ENCODE measurements around the gene DMBX1. TPM values are rescaled to one million over a fixed set of nuclear protein-coding genes. Genes with fewer than 3 reads are reported as not detected.

Gene DMBX1
- total RNA-seq, 3 donors from 2014 or later = not detected

DNA sequence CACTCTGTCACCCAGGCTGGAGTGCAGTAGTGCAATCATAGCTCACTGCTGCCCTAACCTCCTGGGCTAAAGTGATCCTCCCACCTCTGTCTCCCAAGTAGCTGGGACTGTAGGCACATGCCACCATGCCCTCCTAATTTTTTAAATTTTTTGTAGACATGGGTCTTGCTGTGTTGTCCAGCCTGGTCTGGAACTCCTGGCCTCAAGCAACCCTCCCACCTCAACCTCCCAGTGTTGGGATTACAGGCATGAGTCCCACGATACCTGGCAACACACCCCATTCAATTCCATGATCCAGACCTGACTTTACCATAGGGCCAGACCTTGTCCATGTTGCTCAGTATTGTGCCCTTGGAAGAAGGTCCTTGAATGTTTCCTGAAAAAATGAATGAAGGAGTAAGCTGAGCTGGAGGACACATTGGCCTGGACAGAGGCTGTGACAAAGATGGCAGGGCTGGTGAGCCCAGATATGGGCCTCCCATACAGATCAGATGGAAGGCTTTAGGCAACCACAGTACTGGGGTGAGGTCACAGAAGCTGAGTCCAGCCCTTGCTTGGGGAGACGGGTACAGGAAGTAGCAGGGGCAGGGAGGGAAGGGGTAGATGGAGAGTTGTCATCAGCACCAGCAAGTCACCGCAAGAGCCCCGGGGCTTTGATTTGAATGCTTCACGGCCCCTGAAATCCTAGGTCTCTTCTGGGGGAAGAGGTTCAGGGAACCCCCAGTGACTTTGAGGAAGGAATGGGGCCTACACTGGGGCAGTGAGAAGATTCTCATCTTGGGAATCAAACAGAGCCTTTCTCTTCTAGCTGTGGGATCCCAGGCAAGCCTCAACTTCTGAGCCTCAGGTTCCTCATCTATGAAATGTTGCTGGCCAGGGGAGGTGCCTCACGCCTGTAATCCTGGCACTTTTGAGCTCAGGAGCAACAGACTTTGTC lies 40.1 kb upstream of the DMBX1 start:
- Histone ChIP-seq H3K27ac (no peak overlapping the region), H3K4me3 (no peak overlapping the region), H3K9me3 (no peaks in the 10 kb centered on the region), H3K4me1 (no peaks in the 10 kb centered on the region), H3K27me3 (peaks cover 0 to 22% of the 10 kb centered on the region in 2 donors), H3K36me3 (no peaks in the 10 kb centered on the region)
- TF ChIP-seq POLR2AphosphoS5 (IDR thresholded peaks at IDR 0.05) (no peak), CTCF (IDR thresholded peaks at IDR 0.05) (no peak), POLR2A (IDR thresholded peaks at IDR 0.05) (no peak)
- intact Hi-C loops (cut with DNase I; ENCODE audit: low total_unique reads) = no loop called here
- DNase-seq (ENCODE audit: low spot score in 2 of 2) = no peak

DNA sequence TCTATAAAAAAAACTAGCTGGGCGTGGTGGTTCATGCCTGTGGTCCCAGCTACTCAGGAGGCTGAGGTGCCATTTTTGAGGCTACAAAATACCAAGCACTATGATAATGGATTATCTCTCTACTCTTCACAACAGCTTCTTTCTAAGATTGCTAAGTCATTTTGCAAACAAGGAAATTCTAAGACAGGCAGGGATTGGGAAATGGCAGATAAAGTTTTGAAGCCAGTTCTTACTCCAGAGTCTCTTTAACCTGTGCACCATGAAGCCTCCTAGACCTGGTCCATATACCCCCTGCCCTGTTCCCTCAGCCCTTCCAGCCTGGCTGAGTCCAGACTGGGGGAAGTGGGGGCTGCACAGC lies 39.5 kb upstream of the DMBX1 start:
- no peak overlapping the region for H3K4me3 ChIP-seq
- H3K36me3 ChIP-seq = no peaks in the 10 kb centered on the region
- H3K4me1 ChIP-seq = no peaks in the 10 kb centered on the region
- H3K27ac ChIP-seq = no peak overlapping the region
- H3K9me3 ChIP-seq = no peaks in the 10 kb centered on the region
- no peak for DNase-seq (ENCODE audit: low spot score in 2 of 2)
- intact Hi-C loops (cut with DNase I; ENCODE audit: low total_unique reads) = no loop called here
- peaks cover 0 to 22% of the 10 kb centered on the region in 2 donors for H3K27me3 ChIP-seq
- TF ChIP-seq CTCF (IDR thresholded peaks at IDR 0.05) (no peak), POLR2AphosphoS5 (IDR thresholded peaks at IDR 0.05) (no peak), POLR2A (IDR thresholded peaks at IDR 0.05) (no peak)

DNA sequence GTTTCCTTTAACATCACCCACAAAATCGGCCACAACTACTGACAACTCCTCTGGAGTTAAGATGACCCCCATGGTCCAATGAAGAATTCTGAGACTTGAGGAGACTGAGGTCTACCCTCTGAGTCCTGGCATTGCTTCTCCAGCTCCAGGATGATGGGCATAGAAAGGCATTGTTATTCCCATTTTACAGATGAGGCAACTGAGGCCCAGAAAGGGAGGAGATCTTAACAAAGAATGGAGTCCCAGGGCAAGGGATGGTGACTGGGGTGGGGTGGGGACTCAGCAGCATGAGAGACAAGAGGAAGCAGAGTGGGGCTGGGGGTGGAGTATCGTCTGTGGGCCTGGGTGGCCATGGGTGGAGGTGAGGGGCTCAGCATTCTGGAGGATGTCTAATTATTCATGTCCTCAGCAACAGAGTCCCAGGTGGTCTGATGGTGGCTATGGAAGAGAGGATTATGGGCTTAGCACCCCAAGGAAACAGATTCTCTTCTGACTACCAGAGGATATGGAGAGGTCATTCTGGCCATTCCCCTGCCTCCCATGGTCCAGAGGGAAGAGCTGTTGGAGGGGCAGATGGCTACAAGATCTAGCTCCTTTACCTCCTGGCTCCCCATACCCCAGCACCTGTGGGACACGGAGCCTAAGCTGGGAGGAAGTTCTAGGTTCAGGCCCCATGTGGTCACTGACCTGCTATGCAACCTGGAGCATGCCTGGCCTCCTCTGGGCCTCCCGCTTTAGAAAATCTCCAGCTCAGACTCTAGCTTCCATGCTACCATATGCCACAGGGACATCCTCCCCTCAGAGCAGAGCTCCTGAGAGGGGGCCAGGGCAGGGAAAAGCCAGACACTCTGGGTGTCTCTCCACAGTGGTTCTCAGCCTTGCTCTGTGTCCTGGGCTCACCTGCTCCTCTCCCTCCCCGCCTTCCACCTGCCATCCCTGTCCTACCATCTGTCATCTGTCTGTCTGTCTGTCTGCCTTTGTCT lies 37.4 kb upstream of the DMBX1 start:
- peaks cover 0 to 20% of the 10 kb centered on the region in 2 donors for H3K27me3 ChIP-seq
- no peak overlapping the region for H3K4me3 ChIP-seq
- no peak overlapping the region for H3K27ac ChIP-seq
- no peaks in the 10 kb centered on the region for H3K36me3 ChIP-seq
- H3K9me3 ChIP-seq = no peaks in the 10 kb centered on the region
- DNase-seq (ENCODE audit: low spot score in 2 of 2) = no peak
- intact Hi-C loops (cut with DNase I; ENCODE audit: low total_unique reads) = no loop called here
- no peaks in the 10 kb centered on the region for H3K4me1 ChIP-seq
- TF ChIP-seq POLR2AphosphoS5 (IDR thresholded peaks at IDR 0.05) (no peak), POLR2A (IDR thresholded peaks at IDR 0.05) (no peak), CTCF (IDR thresholded peaks at IDR 0.05) (no peak)

- no peak overlapping the region for H3K27ac ChIP-seq
- H3K36me3 ChIP-seq = no peaks in the 10 kb centered on the region
- intact Hi-C loops (cut with DNase I; ENCODE audit: low total_unique reads) = no loop called here
- no peaks in the 10 kb centered on the region for H3K4me1 ChIP-seq
- TF ChIP-seq CTCF (IDR thresholded peaks at IDR 0.05) = no peak
- no peak for TF ChIP-seq POLR2A (IDR thresholded peaks at IDR 0.05)
- TF ChIP-seq POLR2AphosphoS5 (IDR thresholded peaks at IDR 0.05) = no peak
- H3K9me3 ChIP-seq = no peaks in the 10 kb centered on the region
- H3K4me3 ChIP-seq = no peak overlapping the region
- H3K27me3 ChIP-seq = peaks cover 0 to 13% of the 10 kb centered on the region in 2 donors
- no peak for DNase-seq (ENCODE audit: low spot score in 2 of 2)
Observed at GRCh38 chr1:46452931-46453325, 36.7 kb upstream of the DMBX1 start.
